Measurements from ENCODE around the gene KLF7. TPM values are rescaled to one million over a fixed set of nuclear protein-coding genes. Genes with fewer than 3 reads are reported as not detected.

KLF7 gene
- total RNA-seq, 2 experiments from 2014 or later: not detected

DNA sequence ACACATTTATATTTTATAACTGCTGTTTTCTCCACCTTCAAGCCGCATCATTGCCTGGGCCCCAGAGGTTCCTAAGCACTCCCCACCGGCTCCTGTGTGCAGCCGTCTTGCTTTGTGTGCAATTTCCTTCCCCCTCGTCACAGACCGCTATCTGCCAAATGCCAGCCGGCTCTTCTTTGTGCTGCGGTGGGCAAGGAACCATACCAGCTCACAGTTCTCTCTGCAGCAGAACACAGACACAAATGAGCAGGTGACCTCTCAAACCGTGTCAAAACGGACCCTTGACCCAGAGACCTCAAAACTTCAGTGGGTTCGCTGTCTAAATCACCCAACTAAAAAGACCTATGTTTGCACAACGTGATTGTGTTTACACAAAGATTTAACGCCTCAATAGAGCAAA lies 58.2 kb downstream of the KLF7 start:
- H4K20me1 ChIP-seq (ENCODE audit: insufficient read depth, low read length): no peaks in the 10 kb centered on the region
- no peak overlapping the region for H3K4me3 ChIP-seq (ENCODE audit: low read depth, low read length, poor library complexity, severe bottlenecking)
- intact Hi-C loops (cut with micrococcal nuclease; ENCODE audit: unreplicated experiment): no loop called here
- no peak overlapping the region for H3K4me2 ChIP-seq (ENCODE audit: low read length)
- H3K4me1 ChIP-seq (ENCODE audit: insufficient read depth, low read length, poor library complexity, severe bottlenecking): no peaks in the 10 kb centered on the region
- H2AFZ ChIP-seq (ENCODE audit: low read length): no peak overlapping the region
- ChIA-PET CTCF (ENCODE audit: unreplicated experiment) (no interaction called here), POLR2A (interaction anchor here (2.0 kb wide), 1 partner anchor 11 kb away, joined by 5 read pairs; no protein-coding TSS in a partner anchor)
- H3K9me3 ChIP-seq (ENCODE audit: low read length): no peaks in the 10 kb centered on the region
- H3K79me2 ChIP-seq (ENCODE audit: insufficient read depth, low read depth, low read length): no peaks in the 10 kb centered on the region
- TF ChIP-seq EZH2phosphoT487 (IDR thresholded peaks at IDR 0.05; ENCODE audit: borderline replicate concordance, low read depth, low read length): no peak
- TF ChIP-seq, protein P1, sequence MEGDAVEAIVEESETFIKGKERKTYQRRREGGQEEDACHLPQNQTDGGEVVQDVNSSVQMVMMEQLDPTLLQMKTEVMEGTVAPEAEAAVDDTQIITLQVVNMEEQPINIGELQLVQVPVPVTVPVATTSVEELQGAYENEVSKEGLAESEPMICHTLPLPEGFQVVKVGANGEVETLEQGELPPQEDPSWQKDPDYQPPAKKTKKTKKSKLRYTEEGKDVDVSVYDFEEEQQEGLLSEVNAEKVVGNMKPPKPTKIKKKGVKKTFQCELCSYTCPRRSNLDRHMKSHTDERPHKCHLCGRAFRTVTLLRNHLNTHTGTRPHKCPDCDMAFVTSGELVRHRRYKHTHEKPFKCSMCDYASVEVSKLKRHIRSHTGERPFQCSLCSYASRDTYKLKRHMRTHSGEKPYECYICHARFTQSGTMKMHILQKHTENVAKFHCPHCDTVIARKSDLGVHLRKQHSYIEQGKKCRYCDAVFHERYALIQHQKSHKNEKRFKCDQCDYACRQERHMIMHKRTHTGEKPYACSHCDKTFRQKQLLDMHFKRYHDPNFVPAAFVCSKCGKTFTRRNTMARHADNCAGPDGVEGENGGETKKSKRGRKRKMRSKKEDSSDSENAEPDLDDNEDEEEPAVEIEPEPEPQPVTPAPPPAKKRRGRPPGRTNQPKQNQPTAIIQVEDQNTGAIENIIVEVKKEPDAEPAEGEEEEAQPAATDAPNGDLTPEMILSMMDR (conservative IDR thresholded peaks at IDR 0.05; ENCODE audit: low read length): no peak
- no peak overlapping the region for H3K27ac ChIP-seq (ENCODE audit: low read depth, low read length, poor library complexity, severe bottlenecking)
- no peak for DNase-seq (ENCODE audit: low spot score)
- no peaks in the 10 kb centered on the region for H3K9me2 ChIP-seq (ENCODE audit: insufficient read depth, low read length)
- BruUV-seq (replicated peaks): no TSS peak
- no peaks in the 10 kb centered on the region for H3K36me3 ChIP-seq (ENCODE audit: insufficient read depth, low read length)

- Histone ChIP-seq H3K4me3 (ENCODE audit: low read depth, low read length, poor library complexity, severe bottlenecking) (no peak overlapping the region), H3K36me3 (ENCODE audit: insufficient read depth, low read length) (no peaks in the 10 kb centered on the region), H3K4me2 (ENCODE audit: low read length) (no peak overlapping the region), H3K79me2 (ENCODE audit: insufficient read depth, low read depth, low read length) (no peaks in the 10 kb centered on the region), H3K9me3 (ENCODE audit: low read length) (no peaks in the 10 kb centered on the region), H3K9me2 (ENCODE audit: insufficient read depth, low read length) (no peaks in the 10 kb centered on the region), H4K20me1 (ENCODE audit: insufficient read depth, low read length) (no peaks in the 10 kb centered on the region), H3K4me1 (ENCODE audit: insufficient read depth, low read length, poor library complexity, severe bottlenecking) (no peaks in the 10 kb centered on the region), H2AFZ (ENCODE audit: low read length) (no peak overlapping the region), H3K27ac (ENCODE audit: low read depth, low read length, poor library complexity, severe bottlenecking) (no peak overlapping the region)
- TF ChIP-seq, protein P1 (conservative IDR thresholded peaks at IDR 0.05; ENCODE audit: low read length): no peak
- no peak for TF ChIP-seq EZH2phosphoT487 (IDR thresholded peaks at IDR 0.05; ENCODE audit: borderline replicate concordance, low read depth, low read length)
- intact Hi-C loops (cut with micrococcal nuclease; ENCODE audit: unreplicated experiment): no loop called here
- no TSS peak for BruUV-seq (replicated peaks)
- ChIA-PET CTCF (ENCODE audit: unreplicated experiment) (no interaction called here), POLR2A (interaction anchor here (2.0 kb wide), 1 partner anchor 11 kb away, joined by 5 read pairs; no protein-coding TSS in a partner anchor)
- DNase-seq (ENCODE audit: low spot score): no peak
These were observed 58.6 kb downstream of the KLF7 start for GRCh38 chr2:207107131-207107530.

DNA sequence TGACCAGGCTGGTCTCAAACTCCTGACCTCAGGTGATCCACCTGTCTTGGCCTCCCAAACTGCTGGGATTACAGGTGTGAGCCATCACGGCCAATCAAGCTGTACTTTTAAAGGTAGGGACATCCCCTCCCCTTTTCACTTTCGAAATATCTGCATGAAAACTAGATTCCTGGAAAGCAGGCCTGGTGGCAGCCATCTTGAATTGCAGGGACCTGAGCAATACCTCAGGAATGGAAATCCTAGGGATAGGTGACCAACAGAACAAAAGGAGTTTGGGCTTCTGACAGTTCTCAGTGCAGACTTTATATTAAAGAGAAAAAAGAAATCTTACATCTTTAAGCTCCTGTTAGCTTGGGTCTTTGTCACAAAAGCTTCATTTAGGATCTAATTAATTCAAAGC lies 62.6 kb downstream of the KLF7 start:
- no peaks in the 10 kb centered on the region for H3K4me1 ChIP-seq (ENCODE audit: insufficient read depth, low read length, poor library complexity, severe bottlenecking)
- BruUV-seq (replicated peaks): no TSS peak
- intact Hi-C loops (cut with micrococcal nuclease; ENCODE audit: unreplicated experiment): no loop called here
- H3K79me2 ChIP-seq (ENCODE audit: insufficient read depth, low read depth, low read length): no peaks in the 10 kb centered on the region
- no peak overlapping the region for H3K4me2 ChIP-seq (ENCODE audit: low read length)
- H4K20me1 ChIP-seq (ENCODE audit: insufficient read depth, low read length): no peaks in the 10 kb centered on the region
- no peaks in the 10 kb centered on the region for H3K9me2 ChIP-seq (ENCODE audit: insufficient read depth, low read length)
- no peak overlapping the region for H2AFZ ChIP-seq (ENCODE audit: low read length)
- H3K36me3 ChIP-seq (ENCODE audit: insufficient read depth, low read length): no peaks in the 10 kb centered on the region
- H3K9me3 ChIP-seq (ENCODE audit: low read length): no peaks in the 10 kb centered on the region
- no peak for DNase-seq (ENCODE audit: low spot score)
- ChIA-PET CTCF (ENCODE audit: unreplicated experiment) (no interaction called here), POLR2A (interaction anchor here (0.6 kb wide), 2 partner anchors 12 to 1061 kb away, joined by 3 read pairs; no protein-coding TSS in a partner anchor)
- H3K27ac ChIP-seq (ENCODE audit: low read depth, low read length, poor library complexity, severe bottlenecking): no peak overlapping the region
- TF ChIP-seq, protein P1 (conservative IDR thresholded peaks at IDR 0.05; ENCODE audit: low read length): no peak
- TF ChIP-seq EZH2phosphoT487 (IDR thresholded peaks at IDR 0.05; ENCODE audit: borderline replicate concordance, low read depth, low read length): no peak
- no peak overlapping the region for H3K4me3 ChIP-seq (ENCODE audit: low read depth, low read length, poor library complexity, severe bottlenecking)
